HG02981 (cell line): ENCODE results near the gene BRAP.
"Not testable (repeated sequence)": the region's sequence is repeated elsewhere in the genome, so short reads cannot be mapped to it uniquely, and the experiment has no call there.

ENCODE experiments used
- ATAC-seq: cut with Tn5 transposase; IDR thresholded peaks from one replicate; pipeline ENCODE4 v1.9.1; 2021; ENCODE audit warnings: mild to moderate bottlenecking, moderate library complexity; ENCODE audit not compliant: unreplicated experiment

Gene BRAP

DNA sequence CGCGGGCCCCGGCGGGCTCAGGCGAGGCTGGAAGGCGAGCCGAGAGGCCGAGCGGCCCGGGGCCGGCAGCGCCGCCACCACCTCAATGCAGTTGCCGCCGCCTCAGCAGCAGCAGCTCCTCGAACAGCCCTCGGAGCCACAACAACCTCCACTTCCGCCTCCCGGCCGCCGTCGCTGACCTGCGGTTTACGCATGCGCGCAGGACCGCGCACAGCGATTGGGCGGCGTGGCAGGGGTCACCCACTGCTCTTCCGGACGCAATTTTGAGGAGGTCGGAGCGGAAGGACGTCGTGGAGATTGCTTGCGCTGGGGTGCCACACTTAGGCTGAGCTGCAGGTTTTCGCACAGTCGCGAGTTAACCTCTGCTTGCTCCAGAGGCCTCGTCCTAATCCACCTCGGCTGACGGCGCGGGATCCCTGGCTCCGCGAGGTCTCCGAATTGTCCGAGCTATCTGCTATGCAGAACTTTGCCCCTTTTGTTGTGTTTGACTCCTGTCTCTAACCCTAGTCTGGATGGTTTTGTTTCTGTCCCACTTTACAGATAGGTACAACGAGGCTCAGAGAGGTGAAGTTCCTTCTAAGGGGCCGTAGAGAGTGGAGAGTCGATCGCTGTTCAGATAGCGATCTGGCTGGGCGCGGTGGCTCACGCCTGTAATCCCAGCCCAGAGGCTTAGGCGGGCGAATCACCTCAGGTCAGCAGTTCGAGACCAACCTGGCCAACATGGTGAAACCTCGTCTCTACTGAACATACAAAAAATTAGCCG, at the start of gene BRAP, which contains the start of gene ACAD10:
Gene BRAP (minus strand): TSS at position 146 of the 763 bp plus-strand sequence. CDS start 164 bp downstream, outside the sequence.
Gene ACAD10 (plus strand): TSS at position 243 of the 763 bp plus-strand sequence. CDS start 6,657 bp downstream, outside the sequence.
- ATAC-seq = peak; percentile 84

GRCh38 chr12:111733340-111733915, 47.7 kb upstream of the BRAP start:
- ATAC-seq = no peak

GRCh38 chr12:111732786-111733185, 47.0 kb upstream of the BRAP start:
- ATAC-seq = no peak

DNA sequence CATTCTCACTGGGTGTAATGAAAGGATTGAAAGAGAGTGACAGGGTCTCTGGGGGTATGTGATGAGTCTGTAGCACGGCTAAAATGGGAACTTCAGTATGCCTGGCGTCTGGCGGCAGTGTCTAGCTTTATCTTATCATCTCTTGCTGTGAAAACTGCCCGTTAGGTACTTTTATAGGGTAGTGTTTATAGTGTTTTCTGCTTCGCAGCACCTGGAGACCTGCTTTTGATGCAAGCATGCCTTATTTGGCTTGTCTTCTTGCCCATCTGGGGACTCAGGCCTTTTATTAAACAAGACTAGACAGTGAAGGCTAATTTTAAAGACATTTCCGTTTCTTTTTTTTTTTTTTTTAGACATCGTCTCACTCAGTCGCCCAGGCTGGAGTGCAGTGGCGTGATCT, 44.7 kb upstream of the BRAP start:
- no peak for ATAC-seq

- no peak for ATAC-seq
These were observed 43.0 kb upstream of the BRAP start for GRCh38 chr12:111728795-111729194.

GRCh38 chr12:111723646-111724360, 38.0 kb upstream of the BRAP start:
- ATAC-seq = not testable (repeated sequence)

DNA sequence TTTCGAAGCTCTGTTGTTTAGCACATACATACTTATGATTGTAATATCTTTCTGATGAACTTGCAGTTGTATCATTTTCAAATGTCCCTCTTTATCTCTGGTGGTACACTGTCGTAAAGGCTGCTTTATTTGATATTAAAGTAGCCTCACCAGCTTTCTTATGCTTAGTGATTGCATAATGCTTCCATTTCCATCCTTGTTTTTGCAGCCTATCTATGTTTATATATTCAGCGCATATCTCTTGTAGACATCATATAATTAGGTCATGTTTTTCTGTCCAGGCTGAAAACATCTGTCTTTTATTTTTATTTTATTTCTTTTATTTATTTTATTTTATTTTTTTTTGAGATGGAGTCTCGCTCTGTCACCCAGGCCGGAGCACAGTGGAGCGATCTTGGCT, 34.7 kb upstream of the BRAP start:
- ATAC-seq = no peak

- ATAC-seq = not testable (repeated sequence)
These were observed 33.6 kb upstream of the BRAP start for GRCh38 chr12:111719316-111719715.

DNA sequence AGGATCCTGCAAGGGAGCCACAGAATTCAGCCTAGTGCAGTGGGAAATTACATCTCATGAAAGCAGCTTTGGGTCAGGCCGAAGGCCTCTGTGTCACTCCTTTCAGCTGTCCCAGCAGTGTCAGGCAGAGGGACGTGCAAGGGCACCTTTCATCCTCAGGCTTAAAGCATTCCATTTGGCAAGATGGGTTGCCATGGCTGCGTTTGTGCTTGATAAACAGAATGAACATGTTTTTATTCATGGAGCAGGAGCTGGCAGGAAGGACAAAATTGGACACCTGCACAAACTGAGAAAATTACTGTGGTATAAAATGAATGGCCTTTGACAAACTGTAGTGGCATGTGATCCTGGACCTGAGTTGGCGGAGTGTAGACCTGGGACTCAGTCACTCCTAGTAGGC, 29.5 kb upstream of the BRAP start:
- no peak for ATAC-seq

DNA sequence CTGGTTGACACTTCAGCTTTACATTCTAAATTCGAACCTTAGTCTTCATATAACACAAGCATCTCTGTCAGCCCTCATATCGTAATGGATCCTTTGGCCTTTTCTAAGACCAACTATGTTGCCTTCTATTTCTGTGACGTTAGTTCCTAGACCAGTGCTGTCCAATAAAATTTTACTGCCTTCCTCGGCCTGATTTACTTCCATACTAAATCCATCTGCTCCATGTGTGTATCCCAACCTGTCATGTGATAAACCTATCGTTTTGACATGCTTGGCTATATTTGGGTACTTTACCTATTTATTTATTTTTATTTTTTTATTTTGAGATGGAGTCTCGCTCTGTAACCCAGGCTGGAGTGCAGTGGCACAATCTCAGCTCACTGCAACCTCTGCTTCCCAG, 20.4 kb upstream of the BRAP start:
- no peak for ATAC-seq

GRCh38 chr12:111705672-111706071, 19.9 kb upstream of the BRAP start:
- ATAC-seq = no peak

GRCh38 chr12:111699962-111700361, 14.2 kb upstream of the BRAP start:
- no peak for ATAC-seq

GRCh38 chr12:111693818-111694217, 8.1 kb upstream of the BRAP start:
- no peak for ATAC-seq

DNA sequence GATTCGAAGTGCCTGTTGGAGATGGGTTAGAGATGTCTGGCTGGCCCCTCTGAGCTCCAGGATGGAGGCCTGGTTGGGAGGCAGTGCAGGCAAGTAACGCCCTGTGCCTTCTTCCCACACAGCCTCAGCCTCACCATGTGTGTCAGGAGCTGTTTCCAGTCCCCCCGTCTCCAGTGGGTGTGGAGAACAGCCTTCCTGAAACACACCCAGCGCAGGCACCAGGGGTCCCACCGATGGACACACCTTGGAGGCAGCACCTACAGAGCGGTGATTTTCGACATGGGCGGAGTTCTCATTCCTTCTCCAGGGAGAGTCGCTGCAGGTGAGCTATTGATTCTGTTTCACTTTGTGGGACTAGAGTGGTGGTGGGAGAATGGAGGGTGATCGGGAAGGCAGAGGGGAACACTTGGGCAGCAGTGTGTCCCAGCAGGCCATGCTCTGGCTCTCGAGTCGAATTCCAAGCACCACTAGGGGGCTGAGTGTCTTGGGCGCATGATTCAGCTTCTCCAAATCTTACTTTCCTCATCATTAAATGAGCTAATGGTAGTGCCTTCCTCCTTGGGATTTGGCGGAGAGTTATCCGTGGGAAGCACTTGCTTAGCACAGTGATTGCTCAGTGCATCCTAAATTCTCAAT, 6.9 kb upstream of the BRAP start:
- ATAC-seq = no peak

DNA sequence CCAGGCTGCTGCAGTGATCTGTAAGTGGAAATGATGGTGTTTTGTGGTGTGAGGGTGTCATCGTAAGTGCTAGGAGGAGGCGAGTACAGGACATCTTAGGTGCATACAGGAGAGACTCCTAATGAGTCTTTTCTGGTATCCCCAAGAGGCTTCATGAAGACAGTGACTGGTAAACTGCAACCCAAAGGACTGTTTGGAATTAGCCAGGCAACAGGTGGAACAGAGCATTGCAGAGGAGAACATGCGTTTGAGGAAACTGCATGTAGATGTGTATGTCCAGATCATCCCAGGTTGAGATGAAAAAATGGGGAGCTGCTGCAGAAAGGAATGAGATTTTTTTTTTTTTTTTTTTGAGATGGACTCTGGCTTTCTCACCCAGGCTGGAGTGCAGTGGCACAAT, 5.5 kb upstream of the BRAP start:
- ATAC-seq = no peak

GRCh38 chr12:111687952-111688351, 2.2 kb upstream of the BRAP start:
- ATAC-seq = no peak

- no peak for ATAC-seq
These were observed 1.5 kb upstream of the BRAP start for GRCh38 chr12:111687255-111687654.

GRCh38 chr12:111686574-111687105, 884 bp upstream of the BRAP start:
- no peak for ATAC-seq

DNA sequence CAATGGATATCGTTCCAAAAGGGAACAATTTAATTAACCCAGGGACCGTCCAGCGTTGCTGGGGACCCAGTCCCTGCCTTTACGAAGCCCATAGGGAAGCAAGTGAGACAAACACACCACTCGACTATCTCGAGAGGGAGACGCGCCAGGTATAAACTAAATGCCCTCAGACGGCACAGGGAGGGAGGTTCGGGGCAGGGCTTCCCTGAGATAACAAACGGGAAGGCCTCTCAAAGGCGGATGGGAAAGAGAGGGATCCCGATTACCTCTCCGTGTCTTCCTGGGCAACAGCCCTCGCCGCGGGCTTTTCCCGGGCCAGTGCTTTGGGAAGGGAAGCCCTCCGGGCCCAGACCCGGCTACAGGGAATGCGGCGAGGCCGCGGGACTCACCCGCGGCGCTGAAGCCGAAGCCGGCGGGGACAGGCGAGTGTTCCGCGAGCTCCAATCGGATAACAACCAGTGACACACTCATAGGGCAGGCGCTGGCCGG, 390 bp downstream of the BRAP start:
- peak; percentile 22 for ATAC-seq

- ATAC-seq = not testable (repeated sequence)
These were observed 1.1 kb downstream of the BRAP start for GRCh38 chr12:111684485-111685198.
